Loucy (cell line): Measurements from ENCODE around the gene PPP4R3A.

Experiments
- H2AFZ ChIP-seq: fragments of 200-600 bp; sonication (generic); 2 replicates; pipeline ENCODE4 v1.6.0; 2016; ENCODE audit warnings: antibody characterized with exemption, mild to moderate bottlenecking, low read length, moderate library complexity
- H3F3A ChIP-seq: fragments of 200-600 bp; 2 replicates; pipeline ENCODE4 v1.6.0; 2016; ENCODE audit warnings: antibody characterized with exemption, low read depth, mild to moderate bottlenecking
- H3K27me3 ChIP-seq: fragments of 200-600 bp; sonication (generic); 2 replicates; pipeline ENCODE4 v1.6.1; 2014; ENCODE audit warnings: low read length, mild to moderate bottlenecking; ENCODE audit not compliant: insufficient read depth, poor library complexity, severe bottlenecking
- H3K36me3 ChIP-seq: fragments of 200-600 bp; sonication (generic); 2 replicates; pipeline ENCODE4 v1.6.1; 2016; ENCODE audit warnings: low read length; ENCODE audit not compliant: insufficient read depth
- H3K4me1 ChIP-seq: fragments of 200-600 bp; sonication (generic); 2 replicates; pipeline ENCODE4 v1.5.1; 2014; ENCODE audit warnings: low read length, mild to moderate bottlenecking; ENCODE audit not compliant: insufficient read depth, poor library complexity, severe bottlenecking
- H3K4me2 ChIP-seq: fragments of 200-600 bp; sonication (generic); 2 replicates; pipeline ENCODE4 v1.6.0; 2014; ENCODE audit warnings: antibody characterized with exemption, low read length, low read depth, mild to moderate bottlenecking; ENCODE audit not compliant: poor library complexity, severe bottlenecking
- H3K4me3 ChIP-seq: fragments of 200-600 bp; sonication (generic); 2 replicates; pipeline ENCODE4 v1.5.1; 2014; ENCODE audit warnings: low read length, mild to moderate bottlenecking, mixed read lengths; ENCODE audit not compliant: poor library complexity, severe bottlenecking
- H3K79me2 ChIP-seq: fragments of 200-600 bp; sonication (generic); 2 replicates; pipeline ENCODE4 v1.6.1; 2014; ENCODE audit warnings: low read length; ENCODE audit not compliant: insufficient read depth
- H3K9ac ChIP-seq: fragments of 200-600 bp; sonication (generic); 2 replicates; pipeline ENCODE4 v1.6.0; 2014; ENCODE audit warnings: mild to moderate bottlenecking, low read depth, low read length, moderate library complexity; ENCODE audit not compliant: poor library complexity, severe bottlenecking
- H3K9me2 ChIP-seq: fragments of 200-600 bp; sonication (generic); replicated peaks from 2 replicates; pipeline ENCODE4 v1.6.1; 2016; ENCODE audit warnings: low read depth, low read length, mixed read lengths
- H3K9me3 ChIP-seq: fragments of 200-600 bp; sonication (generic); 2 replicates; pipeline ENCODE4 v1.6.1; 2014; ENCODE audit warnings: mild to moderate bottlenecking, antibody characterized with exemption, low read length, low read depth; ENCODE audit not compliant: insufficient read depth
- H4K20me1 ChIP-seq: fragments of 200-600 bp; sonication (generic); 2 replicates; pipeline ENCODE4 v1.6.0; 2014; ENCODE audit warnings: antibody characterized with exemption, low read length, mild to moderate bottlenecking; ENCODE audit not compliant: insufficient read depth, poor library complexity, severe bottlenecking
- EZH2phosphoT487 ChIP-seq: fragments of 200-600 bp; IDR thresholded peaks from 2 replicates; pipeline ENCODE4 v1.6.1; 2018; ENCODE audit warnings: antibody characterized with exemption, mild to moderate bottlenecking, moderate library complexity, borderline replicate concordance
- TF ChIP-seq, protein P1 (sequence below): fragments of 200-600 bp; sonication (generic); conservative IDR thresholded peaks from 2 replicates; pipeline ENCODE4 v1.5.1; 2014; ENCODE audit warnings: mild to moderate bottlenecking, antibody characterized with exemption, low read length

The PPP4R3A gene

DNA sequence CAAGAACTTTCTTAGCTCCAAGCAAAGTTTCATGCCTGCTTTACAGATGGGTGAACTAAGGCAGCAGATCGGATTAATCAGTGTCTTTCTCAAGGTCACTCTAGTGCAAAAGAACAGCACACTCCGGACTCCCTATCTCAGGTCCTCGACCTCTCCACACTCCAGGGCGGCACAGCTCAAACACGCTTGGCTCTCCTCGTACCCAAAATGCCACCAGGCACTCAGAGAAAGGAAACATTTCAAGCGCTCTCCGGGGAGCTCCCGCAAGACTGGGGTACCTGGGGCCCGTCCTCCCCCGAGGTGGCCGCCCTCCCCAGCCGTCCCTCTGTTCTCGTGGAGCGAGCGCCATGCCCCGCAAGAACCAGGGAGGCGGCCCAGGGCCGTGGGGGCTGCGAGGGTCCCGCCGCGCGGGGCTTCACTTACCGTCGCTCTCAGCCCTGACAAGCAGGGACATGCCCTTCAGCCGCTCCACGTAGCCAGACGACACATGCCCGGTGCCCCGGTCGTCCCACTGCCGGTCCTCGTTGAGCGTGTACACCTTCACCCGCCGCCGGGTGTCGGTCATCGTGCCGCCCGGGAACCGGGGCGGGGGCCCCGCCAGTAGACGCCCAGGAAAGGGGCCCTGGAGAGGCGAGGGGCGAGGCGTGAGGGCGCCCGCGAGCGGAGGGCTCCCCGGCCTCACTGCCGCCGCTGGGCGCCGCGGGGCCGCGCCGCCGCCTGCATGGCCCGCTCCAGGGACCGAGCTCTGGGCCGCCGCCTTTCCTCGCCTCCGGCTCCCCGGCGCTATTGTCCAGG, 830 bp downstream of the PPP4R3A start:
- peaks cover 48% of the 10 kb centered on the region for H4K20me1 ChIP-seq
- H3K4me3 ChIP-seq, result peak overlapping the region; percentile 94
- TF ChIP-seq, protein P1, sequence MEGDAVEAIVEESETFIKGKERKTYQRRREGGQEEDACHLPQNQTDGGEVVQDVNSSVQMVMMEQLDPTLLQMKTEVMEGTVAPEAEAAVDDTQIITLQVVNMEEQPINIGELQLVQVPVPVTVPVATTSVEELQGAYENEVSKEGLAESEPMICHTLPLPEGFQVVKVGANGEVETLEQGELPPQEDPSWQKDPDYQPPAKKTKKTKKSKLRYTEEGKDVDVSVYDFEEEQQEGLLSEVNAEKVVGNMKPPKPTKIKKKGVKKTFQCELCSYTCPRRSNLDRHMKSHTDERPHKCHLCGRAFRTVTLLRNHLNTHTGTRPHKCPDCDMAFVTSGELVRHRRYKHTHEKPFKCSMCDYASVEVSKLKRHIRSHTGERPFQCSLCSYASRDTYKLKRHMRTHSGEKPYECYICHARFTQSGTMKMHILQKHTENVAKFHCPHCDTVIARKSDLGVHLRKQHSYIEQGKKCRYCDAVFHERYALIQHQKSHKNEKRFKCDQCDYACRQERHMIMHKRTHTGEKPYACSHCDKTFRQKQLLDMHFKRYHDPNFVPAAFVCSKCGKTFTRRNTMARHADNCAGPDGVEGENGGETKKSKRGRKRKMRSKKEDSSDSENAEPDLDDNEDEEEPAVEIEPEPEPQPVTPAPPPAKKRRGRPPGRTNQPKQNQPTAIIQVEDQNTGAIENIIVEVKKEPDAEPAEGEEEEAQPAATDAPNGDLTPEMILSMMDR, result no peak
- no peak for TF ChIP-seq EZH2phosphoT487
- H3K9ac ChIP-seq, result peak overlapping the region; percentile 100
- peaks cover 17% of the 10 kb centered on the region for H3K4me1 ChIP-seq
- H3K9me3 ChIP-seq, result no peaks in the 10 kb centered on the region
- H3K27me3 ChIP-seq, result peaks cover 10% of the 10 kb centered on the region
- H3F3A ChIP-seq, result no peaks in the 10 kb centered on the region; the same call in 1 of the 2 replicates
- no peaks in the 10 kb centered on the region for H3K9me2 ChIP-seq
- H3K79me2 ChIP-seq, result peaks cover 65% of the 10 kb centered on the region
- H3K4me2 ChIP-seq, result peak overlapping the region; percentile 99
- H2AFZ ChIP-seq, result peak overlapping the region; percentile 84; the same call in 1 of the 2 replicates
- peaks cover 11% of the 10 kb centered on the region; the same call in 1 of the 2 replicates for H3K36me3 ChIP-seq

DNA sequence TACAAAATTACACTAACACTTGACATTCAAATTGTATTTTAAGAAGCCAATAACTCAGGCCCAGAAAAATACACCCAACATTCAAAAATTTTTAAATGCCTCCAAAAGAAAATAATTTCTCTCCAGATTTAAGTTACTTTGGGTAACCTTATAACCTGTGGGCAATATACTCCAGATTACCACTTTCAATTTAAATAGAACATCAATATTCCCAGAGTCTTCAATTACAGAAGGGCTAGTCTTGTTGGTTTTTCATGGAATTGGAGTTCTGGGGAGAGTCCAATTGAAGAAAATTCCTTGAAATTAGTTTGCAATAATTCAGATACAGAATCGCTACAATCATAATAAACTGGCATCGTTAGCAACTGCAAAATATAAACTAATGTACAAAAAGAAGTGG, 2.0 kb downstream of the PPP4R3A start:
- peaks cover 19% of the 10 kb centered on the region; the same call in 1 of the 2 replicates for H3K36me3 ChIP-seq
- H3K27me3 ChIP-seq, result peaks cover 10% of the 10 kb centered on the region
- H3F3A ChIP-seq, result no peaks in the 10 kb centered on the region; the same call in 1 of the 2 replicates
- H4K20me1 ChIP-seq, result peaks cover 60% of the 10 kb centered on the region
- no peak overlapping the region for H2AFZ ChIP-seq
- H3K9me2 ChIP-seq, result no peaks in the 10 kb centered on the region
- H3K4me3 ChIP-seq, result peak overlapping the region; percentile 94
- peak overlapping the region; percentile 100 for H3K9ac ChIP-seq
- no peaks in the 10 kb centered on the region for H3K9me3 ChIP-seq
- TF ChIP-seq, protein P1, result no peak
- TF ChIP-seq EZH2phosphoT487, result no peak
- H3K79me2 ChIP-seq, result peaks cover 77% of the 10 kb centered on the region
- peak overlapping the region; percentile 99 for H3K4me2 ChIP-seq
- H3K4me1 ChIP-seq, result peaks cover 23% of the 10 kb centered on the region

DNA sequence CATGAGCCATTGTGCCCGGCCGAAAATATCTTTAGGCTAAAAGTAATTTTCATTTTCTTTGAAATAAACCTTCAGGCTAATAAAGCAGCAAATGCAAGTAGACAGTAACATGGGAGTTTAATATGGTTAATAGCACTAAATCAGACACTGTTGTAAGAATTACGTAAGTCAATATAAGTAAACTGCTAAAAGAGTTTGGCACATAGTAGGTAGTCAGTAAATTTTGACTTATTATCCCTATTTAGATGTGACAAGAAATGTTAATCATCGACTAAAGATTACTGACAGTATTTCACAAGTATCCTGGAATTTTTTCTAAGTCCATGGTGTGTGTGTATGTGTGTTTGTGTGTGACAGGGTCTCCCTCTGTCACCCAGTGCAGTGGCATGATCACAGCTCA, 3.9 kb downstream of the PPP4R3A start:
- no peaks in the 10 kb centered on the region for H3K9me2 ChIP-seq
- no peaks in the 10 kb centered on the region for H3K9me3 ChIP-seq
- TF ChIP-seq EZH2phosphoT487, result no peak
- TF ChIP-seq, protein P1, result no peak
- peaks cover 76% of the 10 kb centered on the region for H4K20me1 ChIP-seq
- peaks cover 30% of the 10 kb centered on the region; the same call in 1 of the 2 replicates for H3K36me3 ChIP-seq
- H3K4me2 ChIP-seq, result peak overlapping the region; percentile 76
- no peak overlapping the region for H2AFZ ChIP-seq
- peaks cover 93% of the 10 kb centered on the region for H3K79me2 ChIP-seq
- H3K27me3 ChIP-seq, result peaks cover 10% of the 10 kb centered on the region
- H3F3A ChIP-seq, result no peaks in the 10 kb centered on the region; the same call in 1 of the 2 replicates
- H3K4me1 ChIP-seq, result peaks cover 30% of the 10 kb centered on the region
- peak overlapping the region; percentile 23 for H3K9ac ChIP-seq
- peak overlapping the region; percentile 70 for H3K4me3 ChIP-seq
